NCI-H82 (cell line): ENCODE results near the gene ADSS2.
A peak's percentile ranks its signal among the peaks of the same experiment; 100 is the strongest.

Source experiments
- DNase-seq: peaks from one replicate; lab custom pipeline; 2025; lab: John Stamatoyannopoulos, UW

Gene ADSS2

DNA sequence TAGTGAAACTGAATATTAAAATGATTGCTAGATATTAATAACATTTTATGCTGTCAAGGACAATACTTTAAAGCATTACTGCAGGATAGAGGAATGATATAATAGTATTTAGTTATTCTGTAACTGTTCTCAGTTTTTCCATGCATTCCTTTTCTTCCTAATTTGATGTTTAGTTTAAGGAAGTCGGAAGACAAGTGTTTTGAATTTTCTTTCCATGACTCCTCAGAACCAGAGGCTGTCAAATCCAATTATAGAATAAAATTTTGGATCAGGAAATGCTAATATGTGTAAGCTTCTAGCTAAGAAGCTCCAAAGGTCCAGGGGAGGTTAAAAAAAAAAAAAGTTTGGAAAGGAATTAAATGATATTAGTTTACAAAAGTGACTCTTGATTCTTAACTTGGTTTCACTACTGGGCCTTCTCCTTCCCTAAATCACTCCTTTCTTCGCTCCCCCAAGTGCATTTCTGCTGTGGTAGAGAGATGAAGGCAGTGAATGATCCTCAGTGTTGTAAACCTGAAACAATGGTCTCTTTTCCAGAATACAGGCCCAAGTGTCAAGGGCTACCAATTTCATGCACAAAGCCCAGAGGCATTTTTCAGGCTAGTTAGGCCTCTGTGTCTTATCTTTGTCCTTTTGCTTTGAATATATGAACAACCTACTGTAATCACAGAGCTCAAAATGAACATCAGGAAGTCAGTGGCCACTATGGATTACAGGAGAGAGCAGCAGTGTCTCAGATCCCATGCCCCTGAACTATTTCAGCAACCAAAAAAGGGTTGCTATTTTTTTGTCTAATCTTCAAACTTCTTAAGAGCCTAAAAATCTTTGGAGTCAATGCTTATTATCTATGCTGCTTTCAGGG is 6.2 kb downstream of the ADSS2 start:
- no peak for DNase-seq

DNA sequence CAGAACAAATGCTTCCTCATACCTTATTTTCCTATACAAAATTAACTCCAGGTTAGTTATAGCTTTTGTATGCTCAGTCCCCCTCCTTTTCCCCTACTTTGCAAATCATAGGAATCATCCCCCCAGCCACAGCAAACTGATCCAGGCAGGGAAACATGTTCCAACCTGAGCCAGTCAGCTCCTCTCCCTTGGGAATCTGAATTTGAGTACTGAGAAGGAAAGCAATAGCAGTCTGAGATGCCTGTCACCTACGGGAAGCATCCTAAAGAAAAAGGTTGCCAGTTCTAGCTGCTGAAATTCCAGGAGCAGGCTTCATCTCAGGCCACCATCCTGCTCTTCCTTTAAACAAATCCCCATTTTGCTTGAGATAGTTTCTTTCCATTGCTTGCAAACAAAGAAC is 6.9 kb downstream of the ADSS2 start:
- DNase-seq: no peak

DNA sequence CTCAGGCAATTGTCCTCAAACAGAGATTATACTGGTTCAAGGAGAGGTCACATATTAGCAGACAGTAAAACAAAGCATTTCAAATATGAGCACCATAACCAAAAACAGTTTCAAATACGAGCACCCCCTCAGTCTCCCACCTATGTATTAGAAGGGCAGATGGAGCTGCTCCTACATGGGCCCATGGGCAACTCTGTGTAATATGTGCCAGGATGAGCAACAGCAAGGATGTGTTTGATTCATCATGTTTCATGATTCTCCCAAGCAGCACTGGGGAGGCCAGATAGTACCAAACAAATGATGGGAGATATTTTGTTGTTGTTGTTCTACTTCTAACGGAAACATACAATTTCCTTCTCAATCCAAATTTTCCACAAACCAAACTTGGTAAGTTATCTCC is 8.9 kb downstream of the ADSS2 start:
- no peak for DNase-seq

DNA sequence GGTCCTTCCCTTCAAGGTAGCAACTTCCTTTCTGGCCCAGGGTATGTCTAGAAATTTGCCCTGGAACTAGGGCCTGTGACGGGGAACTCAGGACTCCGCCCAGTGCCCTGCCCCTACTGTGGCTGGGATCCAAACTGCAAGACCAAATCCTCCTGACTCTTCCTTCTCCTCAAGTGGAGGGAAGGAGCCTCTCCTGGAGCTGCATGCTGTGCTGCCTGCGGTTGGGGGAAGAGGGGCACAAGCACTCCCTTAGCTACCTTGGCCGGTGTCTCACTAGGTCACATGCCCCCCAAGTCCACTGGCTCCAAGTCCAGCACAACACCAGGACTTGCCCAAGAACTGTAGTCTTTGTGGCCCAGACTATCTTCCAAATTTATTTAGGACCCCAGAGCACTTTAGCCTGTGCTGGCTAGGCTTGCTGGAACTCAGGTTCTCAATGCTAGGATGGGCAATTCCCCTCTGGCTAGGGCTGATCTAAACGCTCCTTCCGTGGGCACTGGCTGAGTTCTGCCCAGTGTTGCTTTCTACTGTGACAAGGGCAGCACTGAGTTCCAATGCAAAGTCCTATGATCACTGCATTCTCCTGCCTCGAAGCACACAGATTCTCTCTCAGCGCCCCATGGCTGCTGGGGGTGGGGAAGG is 12.2 kb downstream of the ADSS2 start:
- DNase-seq: no peak

DNA sequence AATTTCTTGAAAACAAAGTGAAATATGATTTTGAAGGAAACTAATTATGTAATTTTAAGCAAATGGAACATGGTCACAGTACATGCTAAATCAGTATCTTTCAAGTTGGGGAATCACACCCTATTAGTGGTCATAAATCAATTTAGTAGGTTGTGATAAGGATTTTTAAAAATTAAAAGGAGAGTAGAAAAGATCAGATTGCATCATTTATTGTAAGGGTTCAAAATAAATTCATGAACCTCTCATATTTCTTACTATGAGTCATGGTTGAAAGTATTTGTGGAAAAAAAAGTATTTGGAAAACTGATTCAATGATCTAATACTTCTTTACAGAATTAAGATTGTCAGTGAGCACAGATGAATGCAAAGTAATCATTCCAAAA is 14.6 kb downstream of the ADSS2 start:
- DNase-seq: no peak

DNA sequence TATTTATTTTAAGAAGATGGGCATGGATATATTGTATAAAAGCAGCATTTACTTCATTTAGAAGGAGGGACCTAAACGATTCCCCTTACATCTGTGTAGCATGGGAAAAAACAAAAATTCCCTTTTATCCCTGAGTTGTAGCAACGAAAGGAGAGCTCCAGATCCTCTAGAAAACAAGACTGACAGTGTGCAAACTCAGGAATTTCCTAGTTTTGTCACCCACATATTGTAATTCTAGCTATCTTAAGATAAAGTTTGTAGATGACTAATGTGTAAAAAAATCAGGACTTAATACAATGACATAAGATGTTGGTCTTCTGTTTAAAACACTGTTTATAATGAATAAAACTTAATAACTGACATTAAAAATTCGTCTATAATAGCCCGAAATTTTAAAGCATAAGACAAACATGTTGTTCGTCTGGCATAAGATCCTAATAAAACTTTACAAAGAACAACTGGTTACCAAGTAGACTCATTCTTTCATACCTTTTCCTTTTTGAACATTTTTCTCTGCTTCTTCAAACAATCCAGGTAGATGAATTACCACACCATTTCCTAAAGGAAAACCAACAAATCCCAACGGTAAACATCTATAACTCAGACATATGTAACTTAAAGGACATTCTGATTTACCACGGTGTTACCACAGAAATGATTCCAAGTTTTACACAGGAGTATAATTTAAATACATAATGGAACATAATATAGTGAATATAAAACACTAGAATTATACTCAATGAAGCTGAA is 15.2 kb downstream of the ADSS2 start:
- no peak for DNase-seq

DNA sequence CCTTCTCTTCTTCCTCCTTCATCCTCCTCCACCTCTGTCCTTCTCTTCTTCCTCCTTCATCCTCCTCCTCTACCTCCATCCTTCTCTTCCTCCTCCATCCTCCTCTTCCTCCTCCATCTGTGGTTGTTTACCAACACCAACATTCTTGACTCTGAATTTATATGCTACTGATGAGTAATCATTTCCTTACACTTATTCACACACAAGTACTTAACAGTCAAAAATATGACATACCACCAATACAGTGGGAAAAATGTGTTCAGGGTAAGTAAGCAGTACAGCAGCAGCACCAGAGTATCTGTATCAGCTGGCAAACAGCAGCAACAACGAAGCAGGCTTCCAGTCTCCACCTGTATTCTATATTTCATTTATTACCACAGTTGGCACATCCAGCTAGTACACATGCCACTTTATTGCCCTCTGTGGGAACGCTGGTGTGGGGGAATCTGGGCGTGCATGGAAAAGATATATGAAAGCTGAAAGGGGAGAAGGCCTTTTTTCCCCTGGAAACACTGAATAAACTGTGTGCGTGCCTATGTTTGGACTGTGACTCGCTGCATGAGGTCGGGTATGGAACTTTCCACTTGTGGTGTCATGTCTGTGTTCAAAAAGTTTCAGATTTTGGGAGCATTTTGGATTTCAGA is 16.0 kb downstream of the ADSS2 start:
- DNase-seq: no peak

DNA sequence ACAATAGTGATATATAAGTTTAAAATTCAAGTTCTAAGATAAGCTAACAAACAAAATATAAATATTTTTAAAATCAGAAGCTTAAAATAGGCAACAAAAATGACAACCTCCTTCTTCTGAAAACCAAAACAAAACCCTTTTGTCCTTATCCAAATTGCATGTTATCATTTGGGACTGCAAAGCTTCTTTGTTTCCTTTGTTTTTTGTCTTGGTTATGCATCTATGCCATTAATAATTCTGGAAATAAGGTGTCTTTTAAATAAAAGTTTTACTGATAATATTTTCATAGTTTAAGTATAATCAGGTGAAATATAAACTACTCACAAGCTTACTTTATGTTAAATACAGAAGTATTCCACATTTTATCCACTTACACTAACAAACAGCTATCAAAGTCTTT is 20.5 kb downstream of the ADSS2 start:
- DNase-seq: no peak

DNA sequence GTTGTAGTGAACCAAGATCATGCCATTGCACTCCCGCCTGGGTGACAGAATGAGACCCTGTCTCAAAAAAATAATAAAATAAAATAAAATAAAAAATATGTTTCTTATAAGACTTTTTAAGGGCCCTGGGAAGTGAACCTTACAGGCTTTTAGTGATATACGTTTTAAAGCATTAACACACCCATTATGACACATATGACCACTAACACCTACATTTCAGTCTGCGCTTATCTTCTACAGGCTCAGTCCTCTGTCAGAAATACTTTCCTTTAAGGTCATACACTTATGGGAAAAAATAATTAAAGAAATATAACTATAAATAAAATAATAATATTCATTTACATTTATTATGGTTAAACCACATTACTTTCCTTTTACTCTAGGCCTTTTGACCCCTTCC is 21.9 kb downstream of the ADSS2 start:
- DNase-seq: no peak

DNA sequence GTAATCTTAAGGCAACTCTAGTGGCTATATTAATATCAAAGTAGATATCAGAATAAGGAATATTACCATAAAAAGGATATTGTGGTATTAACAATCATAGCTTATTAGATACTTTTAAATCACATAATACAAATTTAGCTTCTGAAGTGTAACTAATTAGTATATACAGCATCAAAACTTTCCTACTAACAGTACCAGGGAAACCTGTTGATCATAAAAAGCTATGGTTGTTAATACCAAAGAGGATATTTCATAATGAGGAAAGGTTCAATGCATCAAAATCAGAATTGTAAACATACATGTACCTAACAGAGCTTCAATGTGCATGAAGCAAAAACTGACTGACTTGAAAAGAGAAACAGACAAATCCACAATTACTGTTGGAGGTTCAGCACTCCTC is 24.1 kb downstream of the ADSS2 start:
- no peak for DNase-seq

DNA sequence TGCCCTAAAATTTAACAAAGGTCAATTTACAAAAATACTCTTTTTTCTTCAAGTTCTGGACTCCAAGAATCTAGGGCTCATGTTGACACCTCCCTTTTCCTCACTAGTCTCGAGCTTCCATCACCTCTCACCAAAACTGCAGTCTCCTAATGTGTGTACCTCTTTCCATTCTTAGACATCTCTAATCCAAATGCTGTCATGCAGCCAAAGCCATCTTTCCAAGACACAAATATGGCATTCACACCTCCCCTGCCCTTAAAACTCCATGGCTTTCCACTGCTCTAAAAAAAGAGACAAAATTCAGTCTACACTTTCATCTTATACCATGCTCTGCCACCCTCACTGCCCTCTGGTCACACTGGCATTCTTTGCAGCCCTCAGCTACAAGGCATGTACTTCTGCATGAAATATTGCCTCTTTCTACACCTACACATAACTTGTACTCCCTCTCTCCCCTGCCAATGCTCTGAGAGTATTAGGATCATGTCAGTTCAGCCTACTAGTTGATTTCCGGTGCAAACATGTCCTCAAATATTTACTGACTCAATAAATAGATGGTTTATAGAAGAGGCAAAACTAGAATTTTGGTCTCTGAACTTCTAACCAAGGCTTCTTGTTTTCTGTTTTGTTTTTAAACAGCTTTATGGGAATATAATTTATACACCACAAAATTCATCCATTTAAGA is 26.9 kb downstream of the ADSS2 start:
- DNase-seq: no peak

DNA sequence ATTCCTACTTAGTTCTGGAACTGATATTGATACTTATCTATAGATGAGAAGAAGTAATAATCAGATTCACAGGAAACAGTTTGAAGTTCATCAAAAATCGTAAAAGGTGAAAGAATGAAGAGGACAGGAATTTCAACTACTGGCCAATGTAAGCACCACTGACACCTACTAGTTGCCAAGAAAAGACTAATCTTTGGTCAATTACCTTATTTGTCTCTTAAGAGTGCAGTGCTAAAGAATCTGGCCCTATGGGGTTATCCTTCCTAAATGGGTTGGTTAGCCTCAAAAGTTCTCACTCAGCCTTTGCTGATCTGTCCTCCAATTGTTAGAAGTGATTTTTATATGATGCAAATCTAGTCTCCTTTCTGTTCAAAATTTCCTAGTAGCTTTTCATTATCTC is 29.5 kb downstream of the ADSS2 start:
- DNase-seq: no peak

DNA sequence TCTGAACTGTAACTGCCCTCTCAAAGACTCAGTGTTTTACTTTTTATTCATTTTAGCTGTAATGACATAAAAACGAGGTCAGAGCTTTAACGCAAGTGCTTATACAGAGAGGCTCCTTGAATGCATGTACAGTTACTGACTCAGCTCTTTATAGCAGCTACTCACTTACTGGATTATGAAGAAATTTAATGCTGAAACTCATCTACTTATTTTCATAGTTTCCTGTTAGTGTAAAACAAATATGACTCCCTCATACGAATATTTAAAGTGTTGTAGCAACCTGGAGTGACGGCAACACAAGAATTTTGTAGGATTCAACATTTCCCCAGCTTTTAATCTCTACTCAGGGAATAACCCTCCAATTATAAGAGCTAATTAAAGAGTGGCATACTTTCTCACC is 32.7 kb downstream of the ADSS2 start:
- no peak for DNase-seq

DNA sequence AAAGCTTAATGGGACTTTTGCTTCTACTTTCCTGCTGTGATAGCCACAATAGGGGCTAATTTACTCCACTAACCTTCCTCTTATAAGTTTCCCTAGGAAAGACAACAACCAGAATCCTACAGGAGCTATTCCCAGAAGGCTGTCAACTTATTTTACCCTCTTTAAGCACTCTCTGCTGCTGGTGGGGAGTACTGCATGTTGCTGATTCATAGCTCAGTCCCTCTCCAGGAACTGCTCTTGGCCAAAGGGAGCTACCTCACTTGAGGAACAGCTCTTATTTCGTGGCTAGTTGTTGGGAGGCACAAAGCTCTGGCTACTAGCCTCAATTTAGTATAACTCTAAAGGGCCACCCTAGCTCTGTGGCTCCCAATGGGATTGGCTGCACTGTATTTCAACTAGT is 37.2 kb downstream of the ADSS2 start:
- DNase-seq: no peak

DNA sequence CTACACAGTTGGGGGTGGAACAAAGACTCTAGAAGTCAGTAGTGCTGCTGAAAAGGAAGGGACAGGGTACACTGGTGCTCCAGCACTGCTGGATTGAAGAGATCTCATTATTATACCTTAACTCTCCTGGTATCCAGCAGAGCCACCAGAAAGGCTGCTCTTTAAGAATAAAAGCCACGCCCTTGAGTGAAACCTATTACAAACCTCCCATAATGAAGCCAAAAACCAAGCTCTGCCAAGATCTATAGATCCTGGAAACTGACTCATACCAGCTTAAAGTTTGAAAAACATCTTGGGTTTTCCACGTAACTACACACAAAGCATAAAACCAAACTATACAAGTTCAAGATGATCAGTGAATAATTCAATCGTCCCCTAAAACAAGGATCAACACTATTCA is 38.0 kb downstream of the ADSS2 start:
- no peak for DNase-seq

DNA sequence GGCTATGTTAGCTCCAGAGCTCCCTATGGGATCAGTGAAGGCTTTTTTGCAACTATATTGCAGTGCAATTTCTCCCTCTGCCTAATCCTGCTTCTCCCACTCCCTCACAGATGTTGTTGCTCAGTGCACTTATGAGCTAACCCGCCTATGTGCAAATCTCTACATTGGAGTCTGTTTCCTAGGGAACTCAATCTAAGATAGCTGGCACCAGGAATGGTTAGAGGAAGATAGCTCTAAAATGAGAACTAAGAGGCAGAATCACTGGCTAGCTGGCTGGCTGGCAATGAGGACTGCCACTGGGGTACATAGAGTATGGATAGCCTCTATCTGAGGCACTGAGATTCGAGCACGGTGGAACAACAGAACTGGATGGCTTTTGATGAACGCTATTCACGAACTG is 39.5 kb downstream of the ADSS2 start:
- no peak for DNase-seq

DNA sequence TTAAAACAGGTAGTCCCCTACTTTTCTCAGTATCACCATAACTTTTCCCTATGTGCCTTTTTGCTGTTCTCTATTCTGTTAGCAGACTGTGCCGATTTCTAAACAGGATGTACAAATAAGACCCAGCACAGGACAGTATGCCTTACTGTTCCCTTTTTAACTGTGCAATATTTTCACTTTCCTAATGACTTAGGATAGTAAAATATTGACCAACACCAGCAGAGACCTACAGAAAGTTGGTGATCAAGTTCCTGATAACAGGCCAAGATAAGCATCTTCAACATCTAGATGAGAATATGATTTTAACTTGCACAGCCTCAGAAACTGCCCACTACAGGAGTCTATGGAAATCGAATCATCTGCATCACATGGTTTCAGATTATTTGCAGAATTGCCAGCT is 42.0 kb downstream of the ADSS2 start:
- DNase-seq: no peak

DNA sequence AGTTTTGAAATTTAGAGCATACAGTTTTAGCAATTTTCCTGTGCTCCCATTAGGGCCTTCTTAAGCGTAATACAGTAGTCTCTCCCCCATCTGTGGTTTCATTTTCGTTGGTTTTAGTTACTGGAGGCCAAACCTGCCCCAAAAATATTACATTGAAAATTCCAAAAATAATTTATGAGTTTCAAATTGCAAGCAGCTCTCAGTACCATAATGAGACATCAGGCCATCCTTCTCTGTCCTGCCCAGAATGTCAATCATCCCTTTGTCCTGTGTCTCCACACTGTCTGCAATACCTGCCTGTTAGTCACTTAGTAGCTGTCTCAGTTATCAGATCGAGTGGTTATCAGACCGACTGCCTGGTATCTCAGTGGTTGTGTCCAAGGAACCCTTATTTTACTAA is 45.4 kb downstream of the ADSS2 start:
- no peak for DNase-seq

DNA sequence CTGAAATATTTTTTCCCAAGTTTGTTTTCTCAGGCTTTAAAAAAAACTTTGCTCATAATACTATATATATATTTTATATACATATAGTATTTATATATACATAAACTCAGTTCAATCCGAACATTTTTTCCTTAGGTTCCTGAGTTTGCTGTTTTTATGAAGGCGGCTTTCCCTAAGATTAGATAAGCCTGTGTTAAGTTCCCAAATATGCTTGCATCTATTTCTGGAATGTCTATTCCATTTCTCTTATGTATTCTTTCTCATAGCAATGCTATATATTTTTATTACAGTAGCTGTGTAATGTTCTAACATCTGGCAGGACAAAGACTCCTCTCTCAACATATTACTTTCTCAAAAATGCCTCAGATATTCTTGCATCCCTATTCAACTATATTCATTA is 45.9 kb downstream of the ADSS2 start:
- no peak for DNase-seq

DNA sequence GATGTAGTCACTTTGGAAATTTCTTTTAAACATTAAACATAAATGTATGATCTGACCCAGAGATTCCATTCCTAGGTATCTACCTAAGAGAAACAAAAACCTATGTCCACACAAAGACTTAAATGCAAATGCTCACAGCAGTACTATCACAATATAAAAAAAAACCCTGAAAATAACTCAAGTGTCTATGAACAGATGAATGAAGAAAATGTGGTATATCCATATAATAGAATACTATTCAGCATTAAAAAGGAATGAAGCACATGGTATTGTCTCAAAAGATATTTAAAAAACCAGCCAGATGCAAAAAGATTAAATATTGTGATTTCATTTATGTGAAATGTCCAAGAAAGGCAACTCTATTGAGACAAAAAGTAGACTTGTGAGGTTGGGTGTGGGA is 48.3 kb downstream of the ADSS2 start:
- DNase-seq: no peak

DNA sequence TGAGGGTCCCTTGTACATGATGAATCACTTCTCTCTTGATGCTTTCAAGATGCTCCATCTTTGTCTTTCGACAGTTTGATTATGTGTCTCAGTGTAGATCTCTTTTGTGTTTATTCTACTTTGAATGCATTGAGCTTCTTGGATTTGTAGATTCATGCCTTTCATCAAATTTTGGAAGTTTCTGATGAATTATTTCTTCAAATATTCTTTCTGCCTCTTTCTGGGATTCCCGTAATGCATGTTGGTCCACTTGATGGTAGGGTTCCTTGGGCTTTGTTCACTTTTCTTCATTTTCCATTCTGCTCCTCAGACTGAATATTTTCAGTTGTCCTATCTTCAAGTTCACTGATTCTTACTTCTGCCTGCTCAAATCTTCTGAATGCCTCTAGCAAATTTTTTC is 50.7 kb downstream of the ADSS2 start:
- no peak for DNase-seq

DNA sequence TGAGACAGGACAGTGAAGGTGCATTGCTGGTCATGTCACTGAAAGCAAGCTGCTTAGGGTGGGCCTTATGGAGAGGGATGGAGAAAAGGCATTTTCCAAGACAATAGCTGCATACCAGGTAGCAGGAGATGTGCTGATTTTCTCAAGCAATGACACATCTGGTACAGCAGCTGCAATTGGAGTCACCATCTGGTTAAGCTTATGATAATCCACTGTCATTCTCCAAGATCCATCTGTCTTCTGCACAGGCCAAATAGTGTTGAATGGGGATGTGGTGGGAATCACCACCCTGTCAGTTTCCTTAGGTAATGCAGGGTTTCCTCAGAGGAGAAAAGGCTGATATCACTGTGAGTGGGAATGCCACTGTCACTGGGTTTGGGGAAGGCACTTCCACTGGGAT is 54.6 kb downstream of the ADSS2 start:
- peak; percentile 94 for DNase-seq
